T follicular helper cell (primary cell): ENCODE measurements around the gene CREG1.

Experiments used
- DNase-seq: peaks from one replicate; pipeline ENCODE4 v3.0.0-alpha.2; 2020; ENCODE audit warnings: low read depth

CREG1 gene

GRCh38 chr1:167503626-167504466 lies 49.7 kb downstream of the CREG1 start:
- no peak for DNase-seq

- DNase-seq, result no peak
Measured at GRCh38 chr1:167502719-167503462, 50.7 kb downstream of the CREG1 start.

- DNase-seq, result no peak
Measured at GRCh38 chr1:167502192-167502551, 51.4 kb downstream of the CREG1 start.

GRCh38 chr1:167501515-167502191 lies 51.9 kb downstream of the CREG1 start:
- DNase-seq, result no peak

- no peak for DNase-seq
Measured at GRCh38 chr1:167500283-167500860, 53.2 kb downstream of the CREG1 start.

GRCh38 chr1:167499664-167500101 lies 53.9 kb downstream of the CREG1 start:
- no peak for DNase-seq

GRCh38 chr1:167499106-167499505 lies 54.5 kb downstream of the CREG1 start:
- DNase-seq, result no peak

GRCh38 chr1:167496797-167497619 lies 56.6 kb downstream of the CREG1 start:
- DNase-seq, result no peak

GRCh38 chr1:167493372-167493771 lies 60.2 kb downstream of the CREG1 start:
- no peak for DNase-seq

- DNase-seq, result peak; percentile 30
Measured at GRCh38 chr1:167492481-167492910, 61.1 kb downstream of the CREG1 start.

- no peak for DNase-seq
Measured at GRCh38 chr1:167491586-167492461, 61.7 kb downstream of the CREG1 start.
